K562 (cell line): ENCODE data around the gene IDUA.

Experiments
- BHLHE40 ChIP-seq: IDR thresholded peaks from 2 replicates; pipeline ENCODE4 v1.6.1; 2011; ENCODE audit warnings: low read length, improper control_type of control experiment
- COPS2 ChIP-seq: fragments of 450-650 bp; conservative IDR thresholded peaks from 2 replicates; pipeline ENCODE4 v1.6.1; 2016; ENCODE audit warnings: mild to moderate bottlenecking, moderate library complexity
- CTBP1 ChIP-seq: fragments of 450-650 bp; IDR thresholded peaks from 2 replicates; pipeline ENCODE4 v1.6.1; 2016; ENCODE audit warnings: borderline replicate concordance
- CTCF ChIP-seq, 3 experiments: IDR thresholded peaks in 2 of 3; conservative IDR thresholded peaks in 1 of 3; 2 replicates each; pipeline ENCODE4 v1.5.1; 2011 to 2012; ENCODE audit warnings: low read length in 3 of 3, mild to moderate bottlenecking in 3 of 3, control low read depth in 2 of 3, improper control_type of control experiment in 1 of 3, inconsistent platforms in 1 of 3, low read depth in 1 of 3, mixed read lengths in 1 of 3, moderate library complexity in 1 of 3; ENCODE audit not compliant: insufficient read depth in 2 of 3
- GATA2 ChIP-seq: sonication (generic); formaldehyde crosslinking; IDR thresholded peaks from 2 replicates; pipeline ENCODE4 v1.4.0; 2020; ENCODE audit warnings: mild to moderate bottlenecking, missing genetic modification reagents
- GTF2B ChIP-seq: IDR thresholded peaks from 2 replicates; pipeline ENCODE4 v1.6.1; 2011; ENCODE audit not compliant: insufficient read length; ENCODE audit errors: extremely low read depth
- HCFC1 ChIP-seq: IDR thresholded peaks from 2 replicates; pipeline ENCODE4 v1.6.1; 2012; ENCODE audit warnings: low read depth, low read length, improper control_type of control experiment
- HNRNPL ChIP-seq: fragments of 200-400 bp; formaldehyde crosslinking; IDR thresholded peaks from 2 replicates; pipeline ENCODE4 v1.6.1; 2017; ENCODE audit warnings: low read depth, mild to moderate bottlenecking, low read length
- JUND ChIP-seq, 2 experiments: IDR thresholded peaks; 2 replicates in 1 of 2; 3 replicates in 1 of 2; pipeline ENCODE4 v1.6.1; 2011; ENCODE audit warnings: borderline replicate concordance in 2 of 2, low read depth in 2 of 2, low read length in 2 of 2, improper control_type of control experiment in 1 of 2, missing biosample characterization in 1 of 2, missing genetic modification characterization in 1 of 2, missing genetic modification reagents in 1 of 2
- POLR2G ChIP-seq: fragments of 200-400 bp; formaldehyde crosslinking; IDR thresholded peaks from 2 replicates; pipeline ENCODE4 v1.6.1; 2017; ENCODE audit warnings: low read depth, mild to moderate bottlenecking, antibody characterized with exemption, low read length, moderate library complexity
- PRDM10 ChIP-seq: fragments of 450-650 bp; IDR thresholded peaks from 2 replicates; pipeline ENCODE4 v1.6.1; 2018; ENCODE audit not compliant: partially characterized antibody
- RBFOX2 ChIP-seq: fragments of 200-400 bp; formaldehyde crosslinking; IDR thresholded peaks from 2 replicates; pipeline ENCODE4 v1.6.1; 2017; ENCODE audit warnings: low read depth, mild to moderate bottlenecking, low read length, moderate library complexity
- RFX1 ChIP-seq: fragments of 450-650 bp; IDR thresholded peaks from 2 replicates; pipeline ENCODE4 v1.6.1; 2016; ENCODE audit warnings: mild to moderate bottlenecking, moderate library complexity

GRCh38 chr4:1051472-1051871, 64.6 kb downstream of the IDUA start:
- no peak for TF ChIP-seq GTF2B
- no peak for TF ChIP-seq JUND (IDR thresholded peaks at IDR 0.05; ENCODE audit: borderline replicate concordance, low read depth, low read length)
- no peak for TF ChIP-seq JUND (tag; IDR thresholded peaks at IDR 0.05; ENCODE audit: borderline replicate concordance, low read depth, low read length)
- TF ChIP-seq COPS2: no peak
- no peak for TF ChIP-seq GATA2 (CRISPR knock-in tag)
- no peak for TF ChIP-seq BHLHE40
- no peak for TF ChIP-seq RFX1
- TF ChIP-seq POLR2G: no peak
- no peak for TF ChIP-seq HCFC1
- TF ChIP-seq PRDM10: no peak
- no peak for TF ChIP-seq RBFOX2
- no peak for TF ChIP-seq CTCF (IDR thresholded peaks at IDR 0.05 in 2 of 3, conservative IDR thresholded peaks at IDR 0.05 in 1 of 3; ENCODE audit: insufficient read depth in 2 of 3, low read depth in 1 of 3, low read length in 3 of 3)
- no peak for TF ChIP-seq CTBP1
- no peak for TF ChIP-seq HNRNPL
